GM23248 (cell line): ENCODE data around the gene FKBP1A. TPM values are rescaled to one million over a fixed set of nuclear protein-coding genes. Genes with fewer than 3 reads are reported as not detected.
A peak's percentile ranks its signal among the peaks of the same experiment; 100 is the strongest.
"Not testable (repeated sequence)": the region's sequence is repeated elsewhere in the genome, so short reads cannot be mapped to it uniquely, and the experiment has no call there.

Source experiments
- DNase-seq: peaks from one replicate; pipeline ENCODE4 v3.0.0-alpha.2; 2015
- H2AFZ ChIP-seq: fragments of 200-600 bp; sonication (generic); 2 replicates; pipeline ENCODE4 v1.6.1; 2016; ENCODE audit warnings: antibody characterized with exemption
- H3F3A ChIP-seq: fragments of 200-600 bp; sonication (generic); 2 replicates; pipeline ENCODE4 v1.6.1; 2016; ENCODE audit warnings: mild to moderate bottlenecking, antibody characterized with exemption, mixed run types; ENCODE audit not compliant: insufficient read depth
- H3K27ac ChIP-seq: fragments of 200-600 bp; sonication (generic); 2 replicates; pipeline ENCODE4 v1.5.1; 2016; ENCODE audit warnings: mild to moderate bottlenecking
- H3K27me3 ChIP-seq: fragments of 200-600 bp; sonication (generic); replicated peaks from 2 replicates; pipeline ENCODE4 v1.6.1; 2016; ENCODE audit warnings: mild to moderate bottlenecking; ENCODE audit not compliant: insufficient read depth
- H3K36me3 ChIP-seq: fragments of 200-600 bp; sonication (generic); 2 replicates; pipeline ENCODE4 v1.6.1; 2016; ENCODE audit warnings: low read depth, mild to moderate bottlenecking
- H3K4me1 ChIP-seq: fragments of 200-600 bp; sonication (generic); 2 replicates; pipeline ENCODE4 v1.6.1; 2016; ENCODE audit warnings: mild to moderate bottlenecking; ENCODE audit not compliant: insufficient read depth
- H3K4me2 ChIP-seq: fragments of 200-600 bp; sonication (generic); one replicate; pipeline ENCODE4 v1.6.1; 2016; ENCODE audit warnings: mild to moderate bottlenecking; ENCODE audit not compliant: unreplicated experiment
- H3K4me3 ChIP-seq: fragments of 200-600 bp; sonication (generic); 2 replicates; pipeline ENCODE4 v1.5.1; 2016; ENCODE audit warnings: mild to moderate bottlenecking
- H3K79me2 ChIP-seq: fragments of 200-600 bp; sonication (generic); 2 replicates; pipeline ENCODE4 v1.6.1; 2016; ENCODE audit warnings: mild to moderate bottlenecking; ENCODE audit not compliant: insufficient read depth
- H3K9ac ChIP-seq: fragments of 200-600 bp; sonication (generic); 2 replicates; pipeline ENCODE4 v1.6.1; 2016; ENCODE audit warnings: mild to moderate bottlenecking
- H3K9me2 ChIP-seq: fragments of 200-600 bp; sonication (generic); 2 replicates; pipeline ENCODE4 v1.6.1; 2016; ENCODE audit warnings: mixed run types, mild to moderate bottlenecking, moderate library complexity; ENCODE audit not compliant: insufficient read depth
- H3K9me3 ChIP-seq: fragments of 200-600 bp; sonication (generic); one replicate; pipeline ENCODE4 v1.6.1; 2017; ENCODE audit warnings: low read depth
- H4K20me1 ChIP-seq: fragments of 200-600 bp; sonication (generic); 2 replicates; pipeline ENCODE4 v1.6.0; 2016; ENCODE audit not compliant: insufficient read depth
- EZH2 ChIP-seq: fragments of 200-600 bp; sonication (generic); IDR thresholded peaks from 2 replicates; pipeline ENCODE4 v1.6.1; 2018; ENCODE audit warnings: antibody characterized with exemption, mild to moderate bottlenecking; ENCODE audit not compliant: insufficient read depth, poor library complexity, severe bottlenecking
- EZH2phosphoT487 ChIP-seq: fragments of 200-600 bp; sonication (generic); IDR thresholded peaks from 2 replicates; pipeline ENCODE4 v1.6.1; 2018; ENCODE audit warnings: antibody characterized with exemption, moderate library complexity, mild to moderate bottlenecking, low read depth; ENCODE audit not compliant: insufficient read depth
- WGBS, 2 experiments: methylation state at CpG; one replicate each; pipeline ENCODE4 v1.1.6; 2015 to 2017; ENCODE audit warnings: low lambda C conversion rate in 2 of 2, low coverage in 1 of 2; ENCODE audit errors: missing lambda C conversion rate in 2 of 2; 5-methylcytosine and 5-hydroxymethylcytosine counted together
- in situ Hi-C: fragments of 300-500 bp; cut with MboI; formaldehyde crosslinking; loops from 2 replicates; pipeline ENCODE4 v1.15.0; 2020
- polyA plus RNA-seq: library from polyadenylated mRNA; unstranded; fragments of >200 nt; fragmentation: Nextera tagmentation; extraction: Ambion mirVana; gene quantifications from 2 replicates; pipeline ENCODE4 v1.2.1, GENCODE V29; 2016
- total RNA-seq: library from RNA; depleted of rRNA; stranded (reverse); fragments of >200 nt; shearing (Covaris generic); gene quantifications from 2 replicates; pipeline ENCODE4 v1.2.3, GENCODE V29; 2014

The FKBP1A gene
- total and polyA plus RNA-seq, 2 experiments from 2014 or later = 162 to 844 TPM

- TF ChIP-seq EZH2 (no peak), EZH2phosphoT487 (no peak)
- no peaks in the 10 kb centered on the region for H3K27me3 ChIP-seq
- 75 to 86% methylated on average over 2 of the region's 2 CpGs for WGBS, 2 experiments
- no peak overlapping the region for H3K4me3 ChIP-seq
- no peaks in the 10 kb centered on the region for H3K9me2 ChIP-seq
- no peak overlapping the region for H3K27ac ChIP-seq
- H3K79me2 ChIP-seq = 0 out of 2 replicates have a peak, but pooled peaks cover 10% of the 10 kb centered on the region
- no peaks in the 10 kb centered on the region; the same call in 1 of the 2 replicates for H3K36me3 ChIP-seq
- no peak overlapping the region for H3K4me2 ChIP-seq
- no peak overlapping the region for H2AFZ ChIP-seq
- H4K20me1 ChIP-seq = no peaks in the 10 kb centered on the region
- no peak overlapping the region for H3K9ac ChIP-seq
- in situ Hi-C loops = no loop called here
- no peak for DNase-seq
- peaks cover 19% of the 10 kb centered on the region for H3K4me1 ChIP-seq
- H3F3A ChIP-seq = peaks cover 24% of the 10 kb centered on the region
- H3K9me3 ChIP-seq = no peaks in the 10 kb centered on the region
Measured at GRCh38 chr20:1346315-1346969, 46.4 kb downstream of the FKBP1A start.

DNA sequence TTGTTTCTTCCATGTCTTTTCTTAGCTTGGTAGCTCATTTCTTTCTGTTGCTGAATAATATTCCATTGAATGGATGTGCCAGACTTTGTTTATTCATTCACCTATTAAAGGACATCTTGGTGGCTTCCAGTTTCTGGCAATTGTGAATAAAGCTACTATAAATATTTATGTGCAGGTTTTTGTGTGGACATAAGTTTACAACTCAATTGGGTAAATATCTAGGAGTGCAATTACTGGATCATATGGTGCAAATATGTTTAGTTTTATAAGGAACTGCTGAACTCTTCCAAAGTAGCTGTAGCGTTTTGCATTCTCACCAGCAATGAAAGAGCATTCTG lies 47.1 kb downstream of the FKBP1A start:
- no peak for DNase-seq
- H3K27me3 ChIP-seq = no peaks in the 10 kb centered on the region
- no peaks in the 10 kb centered on the region for H4K20me1 ChIP-seq
- H3K4me2 ChIP-seq = no peak overlapping the region
- no peaks in the 10 kb centered on the region for H3K36me3 ChIP-seq
- no peaks in the 10 kb centered on the region for H3K9me3 ChIP-seq
- H3F3A ChIP-seq = peaks cover 24% of the 10 kb centered on the region
- no peak for TF ChIP-seq EZH2
- TF ChIP-seq EZH2phosphoT487 = no peak
- no peak overlapping the region for H3K9ac ChIP-seq
- H3K4me3 ChIP-seq = no peak overlapping the region
- 23 to 29% methylated on average over 1 of the region's 1 CpG for WGBS, 2 experiments
- H3K9me2 ChIP-seq = no peaks in the 10 kb centered on the region
- no peak overlapping the region for H2AFZ ChIP-seq
- in situ Hi-C loops = no loop called here
- 0 out of 2 replicates have a peak, but pooled peaks cover 10% of the 10 kb centered on the region for H3K79me2 ChIP-seq
- H3K4me1 ChIP-seq = peaks cover 19% of the 10 kb centered on the region
- no peak overlapping the region for H3K27ac ChIP-seq

- H3K9ac ChIP-seq = no peak overlapping the region
- no peak overlapping the region for H3K4me3 ChIP-seq
- no peaks in the 10 kb centered on the region for H3K9me2 ChIP-seq
- in situ Hi-C loops = no loop called here
- H3K36me3 ChIP-seq = no peaks in the 10 kb centered on the region
- WGBS, 2 experiments = 85 to 90% methylated on average over 4 of the region's 4 CpGs
- no peaks in the 10 kb centered on the region for H3K9me3 ChIP-seq
- 0 out of 2 replicates have a peak, but pooled peaks cover 10% of the 10 kb centered on the region for H3K79me2 ChIP-seq
- DNase-seq = peak; percentile 38
- TF ChIP-seq EZH2 (no peak), EZH2phosphoT487 (no peak)
- H3K27ac ChIP-seq = no peak overlapping the region
- H4K20me1 ChIP-seq = no peaks in the 10 kb centered on the region
- no peaks in the 10 kb centered on the region for H3K27me3 ChIP-seq
- peaks cover 19% of the 10 kb centered on the region for H3K4me1 ChIP-seq
- H3K4me2 ChIP-seq = no peak overlapping the region
- H2AFZ ChIP-seq = no peak overlapping the region
- peaks cover 24% of the 10 kb centered on the region for H3F3A ChIP-seq
Measured at GRCh38 chr20:1345030-1345755, 47.7 kb downstream of the FKBP1A start.

GRCh38 chr20:1343446-1344124 lies 49.3 kb downstream of the FKBP1A start:
- Histone ChIP-seq H3K27ac (peak overlapping the region; percentile 63), H3K9ac (peak overlapping the region; percentile 13), H3K4me1 (peaks cover 19% of the 10 kb centered on the region), H3K4me3 (peak overlapping the region; percentile 3; the same call in 1 of the 2 replicates), H3F3A (peaks cover 24% of the 10 kb centered on the region), H3K4me2 (peak overlapping the region; percentile 64)
- H3K9me2 ChIP-seq, H3K27me3 ChIP-seq, H4K20me1 ChIP-seq, H3K79me2 ChIP-seq, H3K9me3 ChIP-seq, in situ Hi-C loops, H2AFZ ChIP-seq, H3K36me3 ChIP-seq: not testable (repeated sequence)
- WGBS, 2 experiments = 69% methylated on average over 8 of the region's 8 CpGs
- peak; percentile 27 for DNase-seq
